ENCODE measurements around the gene ALKAL2. TPM values are rescaled to one million over a fixed set of nuclear protein-coding genes. Genes with fewer than 3 reads are reported as not detected.

The ALKAL2 gene
- total RNA-seq, 4 donors from 2014 or later: 4.8 TPM; not detected in 3

GRCh38 chr2:309954-310510, 22.1 kb upstream of the ALKAL2 start:
- no peaks in the 10 kb centered on the region for H3K9me3 ChIP-seq
- TF ChIP-seq POLR2A (IDR thresholded peaks at IDR 0.05) (no peak), CTCF (IDR thresholded peaks at IDR 0.05) (no peak)
- H3K4me3 ChIP-seq: no peak overlapping the region
- intact Hi-C loops (cut with DNase I): no loop called here
- no peaks in the 10 kb centered on the region for H3K4me1 ChIP-seq
- WGBS, 2 donors: 62 to 74% methylated on average over 10 of the region's 10 CpGs
- H3K36me3 ChIP-seq: no peaks in the 10 kb centered on the region
- DNase-seq: no peak
- no peak overlapping the region for H3K27ac ChIP-seq
- H3K27me3 ChIP-seq: peaks cover 0 to 17% (median 0%) of the 10 kb centered on the region in 4 donors

GRCh38 chr2:309148-309953, 21.5 kb upstream of the ALKAL2 start:
- H3K27me3 ChIP-seq: peaks cover 0 to 13% (median 0%) of the 10 kb centered on the region in 4 donors
- H3K4me3 ChIP-seq: no peak overlapping the region
- no peak for DNase-seq
- no peaks in the 10 kb centered on the region for H3K9me3 ChIP-seq
- intact Hi-C loops (cut with DNase I): no loop called here
- H3K36me3 ChIP-seq: no peaks in the 10 kb centered on the region
- H3K27ac ChIP-seq: no peak overlapping the region
- no peak for TF ChIP-seq POLR2A (IDR thresholded peaks at IDR 0.05)
- no peak for TF ChIP-seq CTCF (IDR thresholded peaks at IDR 0.05)
- WGBS, 2 donors: 57 to 59% methylated on average over 9 to 13 of the region's 13 CpGs
- no peaks in the 10 kb centered on the region for H3K4me1 ChIP-seq

GRCh38 chr2:305366-305765, 17.5 kb upstream of the ALKAL2 start:
- DNase-seq: no peak
- Histone ChIP-seq H3K9me3 (peaks cover 0 to 1% (median 0%) of the 10 kb centered on the region in 3 donors), H3K27ac (no peak overlapping the region), H3K36me3 (no peaks in the 10 kb centered on the region), H3K4me3 (no peak overlapping the region), H3K27me3 (no peaks in the 10 kb centered on the region), H3K4me1 (no peaks in the 10 kb centered on the region)
- TF ChIP-seq CTCF (IDR thresholded peaks at IDR 0.05) (no peak), POLR2A (IDR thresholded peaks at IDR 0.05) (no peak)
- WGBS, 2 donors: 82 to 86% methylated on average over 9 of the region's 9 CpGs
- intact Hi-C loops (cut with DNase I): no loop called here

GRCh38 chr2:296354-296753, 8.5 kb upstream of the ALKAL2 start:
- Histone ChIP-seq H3K27ac (no peak overlapping the region), H3K4me1 (no peaks in the 10 kb centered on the region), H3K9me3 (peaks cover 0 to 5% (median 3%) of the 10 kb centered on the region in 3 donors), H3K36me3 (no peaks in the 10 kb centered on the region), H3K27me3 (peaks cover 0 to 50% (median 0%) of the 10 kb centered on the region in 4 donors), H3K4me3 (no peak overlapping the region)
- TF ChIP-seq POLR2A (IDR thresholded peaks at IDR 0.05): no peak
- no peak for TF ChIP-seq CTCF (IDR thresholded peaks at IDR 0.05)
- intact Hi-C loops (cut with DNase I): no loop called here
- no peak for DNase-seq
- 71% methylated on average over 2 of the region's 3 CpGs; no CpG with 5 or more reads in 1 of the 2 donors for WGBS, 2 donors

- Histone ChIP-seq H3K36me3 (no peaks in the 10 kb centered on the region), H3K4me3 (no peak overlapping the region), H3K4me1 (peaks cover 0 to 2% (median under 1%) of the 10 kb centered on the region in 3 donors), H3K27me3 (peaks cover 0 to 62% (median 0%) of the 10 kb centered on the region in 4 donors), H3K9me3 (peaks cover 0 to 3% (median 1%) of the 10 kb centered on the region in 3 donors), H3K27ac (no peak overlapping the region)
- intact Hi-C loops (cut with DNase I): no loop called here
- no peak for DNase-seq
- 70 to 79% methylated on average over 4 to 5 of the region's 5 CpGs for WGBS, 2 donors
- TF ChIP-seq POLR2A (IDR thresholded peaks at IDR 0.05) (no peak), CTCF (IDR thresholded peaks at IDR 0.05) (no peak)
These were observed 7.2 kb upstream of the ALKAL2 start for GRCh38 chr2:295090-295489.
